ENCODE data around the gene RAB1A.
"Not testable (repeated sequence)": the region's sequence is repeated elsewhere in the genome, so short reads cannot be mapped to it uniquely, and the experiment has no call there.

RAB1A gene

DNA sequence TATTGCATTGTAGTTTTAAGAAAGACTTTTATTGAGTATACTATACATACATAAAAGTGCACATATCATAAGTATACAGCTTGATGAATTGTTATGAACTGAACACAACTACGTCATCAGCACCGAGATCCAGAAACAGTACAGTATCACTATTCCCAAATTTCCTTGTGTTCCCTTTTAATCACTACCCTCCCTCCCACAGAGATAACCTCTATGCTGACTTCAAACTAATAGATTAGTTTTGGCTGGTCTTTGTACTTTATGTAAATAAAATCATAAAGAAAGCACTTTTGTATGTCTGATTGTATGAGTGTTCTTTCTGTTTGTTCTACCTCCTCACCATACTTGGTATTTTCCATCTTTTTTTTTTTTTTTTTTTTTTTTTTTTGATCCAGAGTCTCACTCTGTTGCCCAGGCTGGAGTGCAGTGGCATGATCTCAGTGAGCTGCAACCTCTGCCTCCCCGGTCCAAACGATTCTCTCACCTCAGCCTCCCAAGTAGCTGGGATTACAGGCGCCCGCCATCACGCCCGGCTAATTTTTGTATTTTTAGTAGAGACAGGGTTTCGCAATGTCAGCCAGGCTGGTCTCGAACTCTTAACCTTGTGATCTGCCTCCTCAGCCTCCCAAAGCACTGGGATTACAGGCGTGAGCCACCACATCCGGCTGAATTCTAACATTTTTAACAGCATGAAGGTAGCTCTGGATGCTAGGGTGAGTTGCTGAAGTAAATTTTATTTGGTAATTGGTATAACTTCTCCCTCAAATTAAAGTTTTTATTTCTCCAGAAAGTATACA lies 43.3 kb upstream of the RAB1A start:
- no peaks in the 10 kb centered on the region for H4K20me1 ChIP-seq (ENCODE audit: insufficient read depth, low read length)
- no peak overlapping the region for H3K4me3 ChIP-seq (ENCODE audit: low read depth in 1 of 2, low read length in 2 of 2)
- no peaks in the 10 kb centered on the region for H3K36me3 ChIP-seq (ENCODE audit: insufficient read depth, low read length)
- no peaks in the 10 kb centered on the region for H3K9me3 ChIP-seq (ENCODE audit: insufficient read depth, low read length, severe bottlenecking)
- no peaks in the 10 kb centered on the region for H3K27me3 ChIP-seq (ENCODE audit: insufficient read depth, low read length, poor library complexity)
- DNase-seq: no peak
- TF ChIP-seq, protein P1, sequence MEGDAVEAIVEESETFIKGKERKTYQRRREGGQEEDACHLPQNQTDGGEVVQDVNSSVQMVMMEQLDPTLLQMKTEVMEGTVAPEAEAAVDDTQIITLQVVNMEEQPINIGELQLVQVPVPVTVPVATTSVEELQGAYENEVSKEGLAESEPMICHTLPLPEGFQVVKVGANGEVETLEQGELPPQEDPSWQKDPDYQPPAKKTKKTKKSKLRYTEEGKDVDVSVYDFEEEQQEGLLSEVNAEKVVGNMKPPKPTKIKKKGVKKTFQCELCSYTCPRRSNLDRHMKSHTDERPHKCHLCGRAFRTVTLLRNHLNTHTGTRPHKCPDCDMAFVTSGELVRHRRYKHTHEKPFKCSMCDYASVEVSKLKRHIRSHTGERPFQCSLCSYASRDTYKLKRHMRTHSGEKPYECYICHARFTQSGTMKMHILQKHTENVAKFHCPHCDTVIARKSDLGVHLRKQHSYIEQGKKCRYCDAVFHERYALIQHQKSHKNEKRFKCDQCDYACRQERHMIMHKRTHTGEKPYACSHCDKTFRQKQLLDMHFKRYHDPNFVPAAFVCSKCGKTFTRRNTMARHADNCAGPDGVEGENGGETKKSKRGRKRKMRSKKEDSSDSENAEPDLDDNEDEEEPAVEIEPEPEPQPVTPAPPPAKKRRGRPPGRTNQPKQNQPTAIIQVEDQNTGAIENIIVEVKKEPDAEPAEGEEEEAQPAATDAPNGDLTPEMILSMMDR (IDR thresholded peaks at IDR 0.05; ENCODE audit: borderline replicate concordance, extremely low read depth, low read length, poor library complexity, severe bottlenecking): no peak
- no peak for TF ChIP-seq EZH2 (IDR thresholded peaks at IDR 0.05; ENCODE audit: borderline replicate concordance, low read depth, low read length, severe bottlenecking)
- no peak for ATAC-seq (ENCODE audit: insufficient read depth, low read depth)
- H3K9ac ChIP-seq (ENCODE audit: low read depth, low read length): no peak overlapping the region
- no peaks in the 10 kb centered on the region for H3K4me1 ChIP-seq (ENCODE audit: insufficient read depth, low read length)
- no peak overlapping the region for H3K4me2 ChIP-seq (ENCODE audit: insufficient read depth, low read length)
- H3K79me2 ChIP-seq (ENCODE audit: insufficient read depth, low read length): no peaks in the 10 kb centered on the region
- H3K27ac ChIP-seq (ENCODE audit: low read length): no peak overlapping the region
- H2AFZ ChIP-seq (ENCODE audit: low read depth, low read length): no peak overlapping the region

GRCh38 chr2:65170611-65171477 lies 40.9 kb upstream of the RAB1A start:
- DNase-seq; H3K27ac ChIP-seq (ENCODE audit: low read length); H2AFZ ChIP-seq (ENCODE audit: low read depth, low read length); H3K27me3 ChIP-seq (ENCODE audit: insufficient read depth, low read length, poor library complexity); H3K79me2 ChIP-seq (ENCODE audit: insufficient read depth, low read length); H3K9me3 ChIP-seq (ENCODE audit: insufficient read depth, low read length, severe bottlenecking); H3K4me3 ChIP-seq (ENCODE audit: low read depth in 1 of 2, low read length in 2 of 2); H4K20me1 ChIP-seq (ENCODE audit: insufficient read depth, low read length); H3K36me3 ChIP-seq (ENCODE audit: insufficient read depth, low read length); ATAC-seq (ENCODE audit: insufficient read depth, low read depth); H3K4me1 ChIP-seq (ENCODE audit: insufficient read depth, low read length); H3K9ac ChIP-seq (ENCODE audit: low read depth, low read length); H3K4me2 ChIP-seq (ENCODE audit: insufficient read depth, low read length): not testable (repeated sequence)

GRCh38 chr2:65169760-65170136 lies 39.8 kb upstream of the RAB1A start:
- no peak for ATAC-seq (ENCODE audit: insufficient read depth, low read depth)
- Histone ChIP-seq H3K4me3 (ENCODE audit: low read depth in 1 of 2, low read length in 2 of 2) (no peak overlapping the region), H3K4me1 (ENCODE audit: insufficient read depth, low read length) (no peaks in the 10 kb centered on the region), H3K36me3 (ENCODE audit: insufficient read depth, low read length) (no peaks in the 10 kb centered on the region), H3K27ac (ENCODE audit: low read length) (no peak overlapping the region), H3K9ac (ENCODE audit: low read depth, low read length) (no peak overlapping the region), H3K4me2 (ENCODE audit: insufficient read depth, low read length) (no peak overlapping the region), H4K20me1 (ENCODE audit: insufficient read depth, low read length) (no peaks in the 10 kb centered on the region), H3K27me3 (ENCODE audit: insufficient read depth, low read length, poor library complexity) (no peaks in the 10 kb centered on the region), H3K79me2 (ENCODE audit: insufficient read depth, low read length) (no peaks in the 10 kb centered on the region), H2AFZ (ENCODE audit: low read depth, low read length) (no peak overlapping the region), H3K9me3 (ENCODE audit: insufficient read depth, low read length, severe bottlenecking) (no peaks in the 10 kb centered on the region)
- no peak for DNase-seq
- TF ChIP-seq, protein P1 (IDR thresholded peaks at IDR 0.05; ENCODE audit: borderline replicate concordance, extremely low read depth, low read length, poor library complexity, severe bottlenecking): no peak
- TF ChIP-seq EZH2 (IDR thresholded peaks at IDR 0.05; ENCODE audit: borderline replicate concordance, low read depth, low read length, severe bottlenecking): no peak

DNA sequence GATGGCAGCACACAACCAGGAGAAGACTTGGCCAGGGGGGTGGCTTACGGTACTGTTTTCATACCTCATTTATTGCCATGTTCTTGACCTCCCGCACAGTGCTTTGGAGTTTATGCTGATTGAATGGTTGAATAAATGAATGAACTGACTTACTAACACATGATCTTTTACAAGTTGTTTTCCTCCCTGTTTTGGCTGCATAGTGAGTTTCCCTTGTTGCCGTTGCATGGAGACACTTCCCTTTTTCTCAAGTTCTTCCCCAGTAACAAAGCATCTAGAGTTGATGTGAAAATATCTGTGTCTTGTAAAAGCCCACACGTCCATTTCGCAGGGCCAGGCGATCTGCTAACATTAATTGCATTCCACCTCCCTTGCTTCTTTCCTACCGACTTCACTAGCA lies 35.7 kb upstream of the RAB1A start:
- no peak for ATAC-seq (ENCODE audit: insufficient read depth, low read depth)
- TF ChIP-seq, protein P1 (IDR thresholded peaks at IDR 0.05; ENCODE audit: borderline replicate concordance, extremely low read depth, low read length, poor library complexity, severe bottlenecking): no peak
- no peak for TF ChIP-seq EZH2 (IDR thresholded peaks at IDR 0.05; ENCODE audit: borderline replicate concordance, low read depth, low read length, severe bottlenecking)
- H3K4me1 ChIP-seq (ENCODE audit: insufficient read depth, low read length): peaks cover 9% of the 10 kb centered on the region
- no peak for DNase-seq
- H2AFZ ChIP-seq (ENCODE audit: low read depth, low read length): no peak overlapping the region
- H3K27ac ChIP-seq (ENCODE audit: low read length): no peak overlapping the region
- no peaks in the 10 kb centered on the region for H3K36me3 ChIP-seq (ENCODE audit: insufficient read depth, low read length)
- H4K20me1 ChIP-seq (ENCODE audit: insufficient read depth, low read length): no peaks in the 10 kb centered on the region
- no peaks in the 10 kb centered on the region for H3K9me3 ChIP-seq (ENCODE audit: insufficient read depth, low read length, severe bottlenecking)
- H3K4me2 ChIP-seq (ENCODE audit: insufficient read depth, low read length): no peak overlapping the region
- no peak overlapping the region for H3K4me3 ChIP-seq (ENCODE audit: low read depth in 1 of 2, low read length in 2 of 2)
- no peaks in the 10 kb centered on the region for H3K27me3 ChIP-seq (ENCODE audit: insufficient read depth, low read length, poor library complexity)
- no peaks in the 10 kb centered on the region for H3K79me2 ChIP-seq (ENCODE audit: insufficient read depth, low read length)
- H3K9ac ChIP-seq (ENCODE audit: low read depth, low read length): no peak overlapping the region

Data from DND-41 (cell line).